Fibroblast of the conjunctiva (primary cell): ENCODE measurements around the gene FAM83F.

Experiments used
- DNase-seq: peaks from one replicate; pipeline ENCODE4 v3.0.0-alpha.2; 2010; ENCODE audit warnings: low read depth

FAM83F gene

DNA sequence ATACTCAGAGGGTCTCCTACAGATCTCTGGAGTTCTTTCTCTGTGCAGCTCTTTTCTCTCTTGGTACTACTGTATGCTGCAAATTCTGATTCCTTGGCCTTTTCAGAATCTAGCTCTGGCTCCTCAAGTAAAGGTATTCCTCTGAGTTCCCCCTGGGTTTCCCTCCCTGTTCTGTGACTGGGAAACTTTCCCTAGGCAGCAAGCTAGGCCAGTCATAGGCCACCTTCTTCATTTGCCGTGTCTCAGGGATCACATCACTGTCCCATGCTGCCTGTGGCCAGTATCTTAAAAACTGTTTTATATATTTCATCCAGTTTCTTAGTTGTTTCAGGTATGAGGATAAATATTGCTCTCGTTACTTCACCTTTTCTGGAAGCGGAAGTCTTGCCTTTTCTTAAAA lies 71.2 kb downstream of the FAM83F start:
- DNase-seq, result no peak

DNA sequence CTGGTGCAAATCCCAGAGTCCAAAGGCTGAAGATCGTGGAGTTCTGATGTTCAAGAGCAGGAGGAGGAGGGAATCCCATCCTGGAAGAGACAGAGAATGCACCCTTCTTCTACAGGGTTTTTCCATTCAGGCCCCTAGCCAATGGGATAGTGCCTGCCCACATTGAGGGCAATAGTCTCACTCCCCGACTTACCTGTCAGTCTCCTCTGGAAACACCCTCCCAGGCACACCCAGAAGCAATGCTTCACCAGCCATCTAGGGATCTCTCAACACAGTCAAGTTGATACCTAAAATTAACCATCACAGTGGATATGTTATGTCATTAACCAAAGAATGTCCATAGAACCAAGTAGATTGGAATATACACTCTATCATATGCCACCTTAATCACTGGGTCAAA lies 72.9 kb downstream of the FAM83F start:
- DNase-seq, result no peak

DNA sequence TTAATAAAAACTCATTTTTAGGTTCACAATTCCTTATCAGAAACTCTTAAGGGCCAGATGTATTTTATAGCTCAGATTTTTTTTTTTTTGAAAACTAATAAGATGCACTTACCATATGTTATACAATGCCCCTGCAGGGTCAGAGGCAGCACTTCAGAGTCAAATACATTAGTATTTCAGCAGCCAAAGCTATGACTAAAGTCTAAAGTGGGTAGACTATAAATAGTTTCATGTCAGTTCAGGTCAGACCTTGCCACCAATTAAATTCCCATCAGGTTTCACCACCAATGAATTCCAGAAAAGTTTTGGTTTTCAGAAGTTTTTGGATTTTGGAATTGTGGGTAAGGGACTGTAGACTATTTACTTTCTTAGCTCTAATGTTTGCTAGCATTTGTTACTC lies 75.9 kb downstream of the FAM83F start:
- no peak for DNase-seq

DNA sequence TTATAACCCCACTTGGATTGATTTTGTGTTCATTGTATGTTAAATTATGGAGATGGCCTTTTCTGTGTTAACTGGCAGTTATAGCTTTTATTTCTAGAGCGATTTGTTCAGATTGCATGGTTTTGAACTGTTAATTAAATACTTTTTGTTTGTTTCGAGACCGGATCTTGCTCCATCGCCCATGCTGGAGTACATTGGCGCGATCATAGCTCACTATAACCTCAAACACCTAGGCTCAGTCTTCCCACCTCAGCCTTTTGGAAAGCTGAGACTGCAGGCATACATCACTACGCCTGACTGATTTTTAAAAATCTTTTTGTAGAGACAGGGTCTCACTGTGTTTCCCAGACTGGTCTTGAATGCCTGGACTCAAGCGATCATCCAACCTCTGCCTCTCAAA lies 77.0 kb downstream of the FAM83F start:
- no peak for DNase-seq

DNA sequence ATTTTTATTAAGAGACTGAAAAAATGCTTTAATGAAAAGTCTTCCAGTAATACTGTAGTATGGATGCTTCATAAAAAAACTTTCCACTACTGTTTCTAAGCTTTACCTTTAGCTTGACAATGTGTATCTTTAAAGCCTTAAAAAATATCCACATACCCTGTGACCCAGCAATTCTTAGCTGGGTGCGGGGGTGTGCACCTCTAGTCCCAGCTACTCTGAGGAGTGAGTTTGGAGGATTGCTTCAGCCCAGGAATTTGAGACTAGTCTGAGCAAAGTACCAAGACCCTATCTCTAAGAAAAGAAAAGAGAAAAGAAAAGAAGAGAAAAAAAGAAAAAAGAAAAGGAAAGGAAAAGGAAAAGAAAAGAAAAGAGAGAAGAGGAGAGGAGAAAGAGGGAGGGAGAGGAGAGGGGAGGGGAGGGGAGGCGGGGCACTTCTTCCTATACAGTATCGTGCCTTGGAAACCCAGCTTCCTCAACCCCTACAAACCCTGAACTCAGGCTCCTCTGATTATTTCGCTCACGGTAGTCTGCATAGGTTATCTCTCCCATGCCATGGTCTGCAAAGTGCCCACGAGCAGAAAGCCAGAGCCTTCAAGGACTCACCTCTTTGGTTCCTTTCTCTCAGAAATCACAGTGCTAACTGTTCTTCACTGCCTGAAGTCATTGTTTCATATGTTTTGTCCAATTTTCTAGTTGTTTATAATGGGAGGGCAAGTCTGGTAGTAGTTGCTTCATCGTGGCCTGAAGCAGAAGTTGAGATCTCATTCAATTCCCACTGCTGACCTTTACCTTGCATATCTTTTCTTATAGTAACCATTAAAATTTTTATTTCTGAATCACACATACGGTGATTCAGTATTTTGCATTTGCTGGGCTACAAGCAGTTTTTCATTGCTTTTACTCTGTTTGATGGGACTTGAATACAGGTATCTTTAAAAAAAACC lies 82.2 kb downstream of the FAM83F start:
- DNase-seq, result no peak

DNA sequence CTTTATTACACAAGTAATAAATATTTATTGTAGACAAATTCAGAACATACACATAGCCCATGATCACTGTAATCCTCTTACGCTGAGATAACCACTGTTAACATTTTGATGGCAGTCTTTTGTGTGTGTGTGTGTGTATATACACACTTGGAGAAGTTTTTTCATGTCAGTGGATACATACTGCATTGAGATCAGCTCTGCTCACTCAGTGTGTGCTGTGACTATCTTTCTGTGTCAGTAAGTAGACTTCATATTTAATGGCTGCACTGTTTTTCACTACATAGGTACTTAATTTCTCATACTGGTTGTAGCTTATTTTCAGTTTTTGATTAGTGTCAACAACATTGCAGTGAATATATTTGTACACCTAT lies 82.9 kb downstream of the FAM83F start:
- DNase-seq, result no peak

DNA sequence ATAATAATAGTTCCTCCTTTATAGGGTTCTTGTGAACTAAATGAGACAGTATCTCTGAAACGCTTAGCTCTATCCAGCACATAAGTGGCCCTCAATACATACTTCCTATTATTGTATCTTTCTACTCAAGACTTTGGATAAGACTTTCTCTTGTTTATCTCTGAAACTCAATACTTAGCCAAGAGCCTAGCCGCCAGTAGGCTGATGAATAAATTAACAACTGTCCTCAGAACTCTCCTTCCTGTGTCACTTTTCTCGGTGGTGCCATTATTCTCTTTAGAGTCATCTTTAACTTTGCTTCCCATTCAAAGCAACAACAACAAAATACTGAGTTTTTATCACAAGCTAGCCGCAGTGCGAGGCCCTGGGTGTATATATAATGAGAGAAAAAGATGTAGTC lies 86.9 kb downstream of the FAM83F start:
- no peak for DNase-seq

DNA sequence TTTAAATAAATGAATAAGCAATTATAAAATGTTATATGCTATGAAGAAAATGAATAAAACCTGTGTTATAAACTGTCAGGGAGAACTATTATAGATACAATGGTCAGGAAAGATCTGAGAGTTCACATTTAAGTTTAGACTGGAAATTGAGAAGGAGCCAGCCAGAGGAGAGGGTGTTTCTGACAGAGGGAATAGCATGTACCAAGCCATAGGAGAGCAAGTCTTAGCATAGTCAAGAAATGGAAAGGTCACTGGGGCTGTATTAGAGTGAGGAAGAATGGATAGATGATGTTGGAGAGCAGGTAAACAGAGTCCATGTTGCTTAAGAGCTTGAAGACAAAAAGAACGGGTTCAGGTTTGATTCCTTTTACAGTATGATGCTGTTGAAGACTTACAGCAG lies 87.4 kb downstream of the FAM83F start:
- DNase-seq, result no peak

DNA sequence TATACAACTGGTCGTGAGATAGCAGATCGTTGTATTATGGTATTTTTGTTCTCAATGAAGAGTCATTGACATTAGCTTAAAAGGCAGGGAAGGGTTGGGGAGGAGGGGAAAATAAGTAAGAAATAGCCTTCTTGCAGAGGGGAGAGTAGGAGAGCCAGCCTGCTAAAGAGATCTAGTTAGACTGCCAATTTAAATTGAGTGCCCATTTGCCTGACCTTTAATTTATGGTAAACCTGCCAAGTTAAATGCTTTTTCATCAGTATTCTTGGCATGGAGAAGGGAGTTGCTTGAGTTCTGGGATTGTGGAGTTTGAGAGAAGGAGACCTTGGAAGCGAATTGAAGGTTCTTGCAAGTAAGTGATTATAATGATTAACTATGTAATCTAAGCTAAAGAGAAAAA lies 89.0 kb downstream of the FAM83F start:
- no peak for DNase-seq

DNA sequence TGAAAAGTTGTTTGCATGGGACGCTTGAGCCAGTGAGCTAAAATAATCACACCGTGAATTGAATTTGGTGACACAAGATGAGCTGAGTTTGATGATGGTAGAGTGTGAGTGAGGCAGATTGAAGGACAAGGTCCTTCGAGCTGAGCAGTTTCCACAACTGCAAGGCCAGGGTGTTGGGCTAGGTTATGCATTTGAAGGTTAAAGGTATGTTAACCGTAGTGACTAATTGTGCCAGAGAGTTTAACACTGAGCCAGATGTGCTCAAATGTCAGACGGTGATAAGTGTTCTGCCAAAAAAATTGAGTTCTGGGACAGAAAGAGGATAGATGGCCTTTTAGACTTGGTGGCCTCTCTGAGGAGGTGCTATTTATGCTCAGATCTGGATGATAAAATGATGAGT lies 89.5 kb downstream of the FAM83F start:
- DNase-seq, result no peak

DNA sequence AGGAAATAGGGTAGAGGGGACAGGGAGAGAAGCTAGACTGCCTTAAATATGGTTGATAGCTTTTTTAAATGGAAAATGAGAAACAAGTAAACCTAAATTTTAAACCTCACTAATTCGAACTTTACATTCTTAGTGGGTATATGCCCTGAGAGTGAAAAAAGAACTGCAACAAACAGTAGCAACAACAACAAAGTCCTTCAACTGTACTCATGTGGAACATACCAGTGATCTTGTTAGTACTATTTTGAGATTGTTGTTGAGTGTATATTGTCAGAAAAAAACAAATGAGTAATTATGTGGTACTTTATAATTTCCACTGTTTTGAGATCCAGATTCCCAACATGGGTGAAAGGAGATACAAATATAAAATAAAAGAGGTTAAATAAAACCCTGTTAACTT lies 94.1 kb downstream of the FAM83F start:
- no peak for DNase-seq
